Naive thymus-derived CD8-positive, alpha-beta T cell (primary cell): ENCODE data around the gene ATP2A3. TPM values are rescaled to one million over a fixed set of nuclear protein-coding genes. Genes with fewer than 3 reads are reported as not detected.

Experiments used
- ATAC-seq, 2 donors: fragments of 150-1000 bp; cut with Tn5 transposase in 1 of 2; sonication (Bioruptor Pico), chemical (Tn5 transposase) in 1 of 2; 1 replicate in 1 of 2; 2 replicates in 1 of 2; pipeline ENCODE4 v1.10.0; 2021; ENCODE audit warnings: mild to moderate bottlenecking in 2 of 2, moderate library complexity in 2 of 2
- POLR2A ChIA-PET: fragments of 350-600 bp; sonication (Branson Sonifier 250); formaldehyde crosslinking; loops from one replicate; lab custom pipeline; 2021; ENCODE audit warnings: antibody characterized with exemption; lab: Charles Lee
- DNase-seq, 10 donors: peaks; one replicate each; pipeline versions ENCODE4 v3.0.0 to v3.0.0-alpha.2; 2020 to 2022
- H3K27ac Mint-ChIP-seq, 10 donors: one replicate each; pipeline ENCODE4 v1.8.0; 2020 to 2022; ENCODE audit warnings: mild to moderate bottlenecking in 10 of 10, mixed read lengths in 10 of 10, moderate library complexity in 4 of 10, inconsistent platforms in 1 of 10
- H3K27me3 Mint-ChIP-seq, 5 donors: one replicate each; pipeline ENCODE4 v1.8.0; 2021 to 2022; ENCODE audit warnings: mixed read lengths in 5 of 5
- H3K36me3 Mint-ChIP-seq, 3 donors: one replicate each; pipeline ENCODE4 v1.8.0; 2020 to 2022; ENCODE audit warnings: mixed read lengths in 3 of 3, mild to moderate bottlenecking in 2 of 3, inconsistent platforms in 1 of 3
- H3K4me1 Mint-ChIP-seq, 4 donors: one replicate each; pipeline ENCODE4 v1.8.0; 2021 to 2022; ENCODE audit warnings: mixed read lengths in 4 of 4
- H3K4me3 Mint-ChIP-seq, 10 donors: one replicate each; pipeline ENCODE4 v1.8.0; 2020 to 2022; ENCODE audit warnings: mild to moderate bottlenecking in 10 of 10, mixed read lengths in 10 of 10, moderate library complexity in 6 of 10, inconsistent platforms in 1 of 10
- H3K9me3 Mint-ChIP-seq, 9 donors: one replicate each; pipeline ENCODE4 v1.8.0; 2020 to 2022; ENCODE audit warnings: mixed read lengths in 9 of 9, mild to moderate bottlenecking in 3 of 9, inconsistent platforms in 1 of 9, moderate library complexity in 1 of 9
- polyA plus RNA-seq, 3 donors: library from polyadenylated mRNA; unstranded; fragments of 300-500 nt; fragmentation: Illumina TruSeq; gene quantifications; one replicate each; pipeline ENCODE4 v1.2.3, GENCODE V29; 2021
- total RNA-seq, 8 experiments: library from RNA in 2 of 8; stranded (reverse) in 2 of 8; gene quantifications; one replicate each; pipeline ENCODE4 v1.2.3 and lab custom pipeline; 2021 to 2026

Gene ATP2A3
- total and polyA plus RNA-seq, 5 experiments from 2014 or later = 37.4 to 144 (median 71.3) TPM

DNA sequence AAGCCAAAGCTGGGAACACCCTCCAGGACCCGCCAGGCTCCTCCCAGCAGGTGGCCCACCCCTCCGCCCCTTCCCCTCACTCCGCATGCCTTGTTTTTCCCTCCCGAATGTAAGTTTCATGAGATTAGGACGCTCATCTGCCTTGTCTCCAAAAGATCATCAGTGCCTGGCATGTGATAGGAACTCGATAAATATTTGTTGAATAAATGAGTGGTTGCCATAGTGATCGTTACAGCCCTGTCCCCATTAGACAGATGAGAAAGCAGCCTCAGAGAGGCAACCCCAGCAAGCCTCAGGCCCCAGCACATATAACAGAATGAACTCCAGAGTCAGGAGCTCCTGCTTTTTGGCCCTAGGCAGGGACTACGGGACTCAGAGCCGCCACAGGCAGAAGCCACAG lies 76.4 kb downstream of the ATP2A3 start:
- H3K4me3 Mint-ChIP-seq = peak overlapping the region in 7 of 10 donors; percentile 3 to 88 (median 46)

DNA sequence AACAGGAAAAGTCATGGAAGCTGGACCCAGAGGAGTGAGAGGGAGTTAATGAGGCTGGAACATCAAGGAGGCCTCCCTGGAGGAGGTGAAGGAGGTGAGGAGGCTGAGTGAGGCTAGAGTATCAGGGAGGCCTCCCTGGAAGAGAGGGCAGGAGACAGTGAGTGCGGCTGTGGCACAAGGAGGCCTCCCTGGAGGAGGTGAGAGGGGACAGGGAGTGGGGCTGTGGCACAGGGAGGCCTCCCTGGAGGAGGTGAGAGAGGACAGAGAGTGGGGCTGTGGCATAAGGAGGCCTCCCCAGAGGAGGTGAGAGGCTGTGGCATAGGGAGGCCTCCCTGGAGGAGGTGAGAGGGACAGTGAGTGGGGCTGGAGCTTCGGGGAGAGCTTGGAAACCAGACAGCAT lies 76.8 kb downstream of the ATP2A3 start:
- POLR2A ChIA-PET = no interaction called here
- Mint-ChIP-seq H3K36me3 (peaks cover 0 to 12% (median 3%) of the 10 kb centered on the region in 3 donors), H3K4me3 (peak overlapping the region in 9 of 10 donors; percentile 55 to 88 (median 68)), H3K27me3 (no peaks in the 10 kb centered on the region), H3K9me3 (no peaks in the 10 kb centered on the region), H3K27ac (peak overlapping the region; percentile 17 to 97 (median 90)), H3K4me1 (peaks cover 27 to 50% (median 49%) of the 10 kb centered on the region in 4 donors)
- DNase-seq (no peak), ATAC-seq (no peak)

More for the DNA sequence above, 76.4 kb downstream of the ATP2A3 start:
- no peaks in the 10 kb centered on the region for H3K27me3 Mint-ChIP-seq
- DNase-seq = no peak
- peak overlapping the region in 7 of 10 donors; percentile 68 to 97 (median 83) for H3K27ac Mint-ChIP-seq
- peaks cover 27 to 50% (median 49%) of the 10 kb centered on the region in 4 donors for H3K4me1 Mint-ChIP-seq
- no peak for ATAC-seq
- peaks cover 0 to 11% (median 3%) of the 10 kb centered on the region in 3 donors for H3K36me3 Mint-ChIP-seq
- no peaks in the 10 kb centered on the region for H3K9me3 Mint-ChIP-seq
- POLR2A ChIA-PET = no interaction called here

DNA sequence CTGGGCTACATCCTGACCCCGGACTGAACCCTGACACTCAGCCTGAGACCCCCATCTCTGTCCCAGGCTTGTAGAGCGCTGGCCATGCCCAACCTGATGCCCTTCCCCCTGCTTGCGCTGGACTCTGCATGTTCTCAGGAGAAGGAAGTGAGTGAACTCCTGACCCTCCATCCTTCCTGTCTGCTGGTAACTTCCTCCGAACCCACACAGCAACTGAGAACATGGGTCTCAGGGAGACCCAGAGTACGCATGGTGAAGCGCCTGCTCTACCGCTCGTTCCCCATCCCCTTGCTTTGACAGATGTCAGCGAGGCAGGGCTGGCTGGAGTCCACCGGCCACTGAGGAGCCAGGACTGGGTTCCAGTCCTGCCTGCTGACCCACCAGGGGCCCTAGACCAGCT lies 77.5 kb downstream of the ATP2A3 start:
- Mint-ChIP-seq H3K27me3 (no peaks in the 10 kb centered on the region), H3K36me3 (peaks cover 0 to 12% (median 3%) of the 10 kb centered on the region in 3 donors), H3K9me3 (no peaks in the 10 kb centered on the region), H3K4me3 (peak overlapping the region in 9 of 10 donors; percentile 55 to 88 (median 68)), H3K27ac (peak overlapping the region; percentile 71 to 97 (median 90)), H3K4me1 (peaks cover 26 to 46% (median 44%) of the 10 kb centered on the region in 4 donors)
- peak; percentile 64 to 79 for ATAC-seq
- peak in 2 of 10 donors; percentile 21 to 54 for DNase-seq
- POLR2A ChIA-PET = no interaction called here

DNA sequence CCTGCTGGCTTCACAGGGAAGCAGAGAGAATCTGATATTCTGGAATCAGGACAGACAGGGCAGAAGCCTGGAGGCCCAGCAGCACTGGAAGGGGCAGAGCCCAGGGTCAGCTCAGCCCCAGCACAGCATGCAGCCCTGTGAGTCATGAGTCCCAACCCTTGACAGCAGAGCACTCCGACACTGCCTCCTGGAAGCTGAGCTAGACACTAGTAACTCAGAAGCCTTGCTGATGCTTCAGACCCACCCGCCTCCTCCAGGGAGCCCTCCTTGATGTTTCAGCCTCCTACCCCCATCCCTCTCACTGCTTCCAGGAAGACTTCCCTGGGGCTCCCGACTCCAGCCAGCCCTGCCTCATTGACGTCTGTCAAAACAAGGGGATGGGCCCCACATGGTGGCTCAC lies 78.3 kb downstream of the ATP2A3 start:
- Mint-ChIP-seq H3K4me1 (peaks cover 22 to 38% (median 36%) of the 10 kb centered on the region in 4 donors), H3K36me3 (peaks cover 0 to 16% (median 3%) of the 10 kb centered on the region in 3 donors), H3K4me3 (peak overlapping the region in 3 of 10 donors; percentile 26 to 88 (median 65)), H3K27ac (peak overlapping the region in 6 of 10 donors; percentile 56 to 97 (median 70)), H3K27me3 (no peaks in the 10 kb centered on the region), H3K9me3 (no peaks in the 10 kb centered on the region)
- ATAC-seq (no peak), DNase-seq (peak in 1 of 10 donors; percentile 41)
- POLR2A ChIA-PET = no interaction called here

DNA sequence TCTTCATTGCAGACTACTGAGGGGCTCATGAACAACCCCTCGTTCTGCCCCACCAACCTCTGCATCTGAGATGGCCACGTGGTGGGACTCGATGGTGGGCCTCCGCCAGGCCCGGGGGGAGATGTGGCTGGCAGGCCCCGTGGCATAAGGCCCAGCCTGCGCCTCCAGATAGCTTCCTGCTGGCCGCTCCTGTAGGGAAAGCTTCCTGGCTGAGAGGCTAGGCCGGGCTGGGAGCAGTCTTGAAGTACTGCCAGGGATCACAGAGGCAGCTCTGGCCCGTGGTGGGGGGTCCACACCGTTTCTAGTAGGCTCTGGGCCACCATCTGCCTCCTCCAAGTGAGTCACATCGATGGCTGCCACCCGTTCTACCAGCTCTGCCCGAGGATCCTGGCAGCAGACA lies 79.0 kb downstream of the ATP2A3 start:
- Mint-ChIP-seq H3K36me3 (peaks cover 0 to 16% (median 3%) of the 10 kb centered on the region in 3 donors), H3K9me3 (no peaks in the 10 kb centered on the region), H3K4me1 (peaks cover 22 to 32% (median 29%) of the 10 kb centered on the region in 4 donors), H3K4me3 (no peak overlapping the region), H3K27me3 (no peaks in the 10 kb centered on the region), H3K27ac (peak overlapping the region in 1 of 10 donors; percentile 33)
- POLR2A ChIA-PET = no interaction called here
- DNase-seq (no peak), ATAC-seq (no peak)

DNA sequence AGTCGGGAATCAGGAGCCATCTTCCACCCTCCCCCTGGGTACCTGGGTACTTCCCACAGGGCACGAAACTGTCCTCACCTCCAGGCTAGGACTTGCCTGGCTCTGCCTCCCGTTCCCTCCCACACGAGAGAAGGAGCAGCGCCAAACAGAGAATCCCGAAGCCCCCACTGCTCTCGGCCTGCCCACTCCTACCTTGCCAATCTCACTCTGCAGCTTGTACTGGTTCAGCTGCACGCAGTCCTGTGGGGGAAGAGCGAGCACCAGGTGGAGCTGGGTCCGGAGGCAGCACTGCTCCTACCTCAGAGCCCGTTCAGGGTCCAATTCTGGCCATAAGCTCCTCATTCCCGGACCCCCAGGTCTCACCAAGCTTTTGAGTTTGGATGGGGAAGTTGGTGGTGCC lies 80.0 kb downstream of the ATP2A3 start:
- H3K27ac Mint-ChIP-seq = no peak overlapping the region
- no peaks in the 10 kb centered on the region for H3K27me3 Mint-ChIP-seq
- no peak for ATAC-seq
- H3K4me1 Mint-ChIP-seq = peaks cover 26 to 28% (median 27%) of the 10 kb centered on the region in 4 donors
- DNase-seq = peak in 1 of 10 donors; percentile 54
- peaks cover 0 to 20% (median 3%) of the 10 kb centered on the region in 3 donors for H3K36me3 Mint-ChIP-seq
- H3K9me3 Mint-ChIP-seq = no peaks in the 10 kb centered on the region
- no peak overlapping the region for H3K4me3 Mint-ChIP-seq
- POLR2A ChIA-PET = interaction anchor here (0.5 to 0.8 kb wide), 2 partner anchors 119 to 146 kb away, joined by 3 read pairs; no protein-coding TSS in a partner anchor

DNA sequence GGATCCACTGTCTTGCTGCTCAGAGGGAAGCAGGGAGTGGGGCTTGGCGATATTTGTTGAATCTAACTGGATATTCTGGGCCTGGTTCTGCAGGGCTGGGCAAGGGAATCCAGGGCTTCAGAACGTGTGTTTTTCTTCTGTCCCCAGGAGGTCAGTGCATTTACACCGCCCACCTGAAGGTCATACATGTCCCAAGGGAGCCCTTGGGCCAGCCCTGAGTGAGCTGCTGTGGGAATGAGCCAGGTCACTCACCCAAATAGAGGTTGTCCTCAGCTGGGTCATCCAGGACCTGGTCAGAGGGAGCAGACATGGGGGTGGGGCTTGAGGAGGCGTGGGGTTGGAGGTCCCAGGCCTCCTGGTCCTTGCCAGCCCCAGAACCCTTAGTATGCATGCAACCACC lies 82.0 kb downstream of the ATP2A3 start:
- Mint-ChIP-seq H3K36me3 (peaks cover 0 to 27% (median 3%) of the 10 kb centered on the region in 3 donors), H3K9me3 (no peaks in the 10 kb centered on the region), H3K4me3 (no peak overlapping the region), H3K27me3 (no peaks in the 10 kb centered on the region), H3K4me1 (peaks cover 13 to 23% (median 14%) of the 10 kb centered on the region in 4 donors), H3K27ac (no peak overlapping the region)
- POLR2A ChIA-PET = no interaction called here
- no peak for ATAC-seq
- DNase-seq = no peak

DNA sequence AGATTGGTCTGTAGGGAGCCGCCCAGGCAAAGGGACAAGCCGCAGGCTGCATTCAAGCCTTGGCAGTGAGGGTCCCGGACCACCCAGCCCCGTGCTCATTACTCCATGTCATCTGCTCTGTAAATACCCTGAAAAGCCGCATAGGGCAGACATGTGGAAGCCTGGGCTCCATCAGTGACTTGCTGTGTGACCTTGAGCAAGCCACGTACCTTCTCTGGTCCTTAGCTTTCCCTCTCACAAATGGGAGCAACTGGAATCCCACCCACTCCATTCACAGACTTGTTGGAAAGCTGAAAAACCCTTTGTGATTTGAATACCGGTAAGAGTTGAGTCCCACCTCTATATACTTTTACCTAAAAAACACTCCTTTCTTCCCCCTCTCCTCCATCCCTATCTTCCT lies 83.3 kb downstream of the ATP2A3 start:
- Mint-ChIP-seq H3K27me3 (no peaks in the 10 kb centered on the region), H3K27ac (no peak overlapping the region), H3K36me3 (peaks cover 0 to 35% (median 4%) of the 10 kb centered on the region in 3 donors), H3K4me3 (no peak overlapping the region), H3K9me3 (no peaks in the 10 kb centered on the region), H3K4me1 (peaks cover 0 to 11% (median under 1%) of the 10 kb centered on the region in 4 donors)
- no peak for DNase-seq
- POLR2A ChIA-PET = no interaction called here
- no peak for ATAC-seq

DNA sequence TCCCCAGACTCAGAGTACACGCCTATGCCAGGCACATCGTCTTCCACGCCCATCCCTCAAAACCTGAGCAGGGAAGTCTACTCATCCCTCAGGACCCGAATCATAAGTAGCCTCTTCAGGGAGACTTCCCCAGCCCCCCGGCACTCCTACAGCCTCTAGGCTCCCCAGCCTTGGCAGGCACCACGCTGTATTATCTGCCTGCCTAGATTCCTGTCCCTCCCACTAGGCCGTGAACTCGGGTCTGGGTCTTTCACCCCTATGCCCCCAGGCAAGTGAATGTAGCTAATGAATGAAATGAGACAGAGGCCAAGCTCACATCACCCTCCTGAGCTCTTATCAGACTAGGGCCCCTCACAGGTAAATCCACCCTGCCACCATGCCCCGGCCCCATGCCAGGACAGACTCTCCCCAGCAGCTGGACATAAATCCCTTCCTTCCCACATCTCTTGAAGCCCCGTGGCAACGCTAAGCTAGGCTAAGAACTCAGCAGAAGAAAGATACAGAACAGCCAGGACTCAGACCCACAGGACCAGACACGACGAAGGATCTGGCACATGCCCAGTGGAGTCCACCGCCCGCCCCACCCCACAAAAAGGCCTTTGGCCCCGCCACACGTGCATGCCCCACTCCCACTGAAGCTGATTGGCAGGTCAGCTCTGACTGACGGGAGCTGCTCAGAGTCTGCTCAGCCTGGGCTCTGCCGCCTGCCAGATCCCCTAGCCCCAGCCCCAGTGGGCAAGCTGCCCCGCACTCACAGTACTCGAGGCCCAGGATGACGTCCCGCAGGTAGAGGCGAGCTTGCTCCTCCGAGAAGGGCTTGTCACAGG lies 84.4 kb downstream of the ATP2A3 start:
- no peaks in the 10 kb centered on the region for H3K9me3 Mint-ChIP-seq
- peaks cover 0 to 39% (median 7%) of the 10 kb centered on the region in 3 donors for H3K36me3 Mint-ChIP-seq
- no peak overlapping the region for H3K4me3 Mint-ChIP-seq
- peaks cover 0 to 11% (median 0%) of the 10 kb centered on the region in 4 donors for H3K4me1 Mint-ChIP-seq
- POLR2A ChIA-PET = no interaction called here
- peak overlapping the region in 3 of 10 donors; percentile 47 to 73 (median 56) for H3K27ac Mint-ChIP-seq
- ATAC-seq (no peak), DNase-seq (no peak)
- H3K27me3 Mint-ChIP-seq = no peaks in the 10 kb centered on the region

DNA sequence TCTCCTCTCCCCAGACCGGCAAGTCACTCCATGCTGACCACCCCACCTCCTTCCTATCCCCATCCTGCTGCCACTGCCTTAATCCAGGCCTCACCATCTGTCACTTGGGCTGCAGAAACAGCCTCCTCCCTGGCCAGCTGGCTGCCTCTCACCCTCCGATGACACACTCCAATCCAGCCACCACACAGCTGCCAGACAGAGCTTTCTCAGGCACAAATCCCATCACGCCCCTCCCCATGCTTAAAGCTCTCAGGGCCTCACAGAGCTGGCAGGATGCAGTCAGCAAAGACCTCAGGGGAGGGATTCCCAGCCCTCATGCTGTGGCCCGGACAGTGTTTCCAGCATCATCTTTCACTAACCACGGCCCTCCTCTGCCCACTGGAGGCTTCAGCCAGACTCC lies 85.1 kb downstream of the ATP2A3 start:
- DNase-seq = no peak
- Mint-ChIP-seq H3K4me3 (no peak overlapping the region), H3K27ac (peak overlapping the region in 4 of 10 donors; percentile 31 to 63 (median 52)), H3K9me3 (no peaks in the 10 kb centered on the region), H3K36me3 (peaks cover 0 to 38% (median 5%) of the 10 kb centered on the region in 3 donors), H3K4me1 (peaks cover 0 to 11% (median 0%) of the 10 kb centered on the region in 4 donors), H3K27me3 (no peaks in the 10 kb centered on the region)
- ATAC-seq = no peak
- POLR2A ChIA-PET = interaction anchor here (1.9 kb wide), 1 partner anchor 10 kb away, joined by 7 read pairs; no protein-coding TSS in a partner anchor

DNA sequence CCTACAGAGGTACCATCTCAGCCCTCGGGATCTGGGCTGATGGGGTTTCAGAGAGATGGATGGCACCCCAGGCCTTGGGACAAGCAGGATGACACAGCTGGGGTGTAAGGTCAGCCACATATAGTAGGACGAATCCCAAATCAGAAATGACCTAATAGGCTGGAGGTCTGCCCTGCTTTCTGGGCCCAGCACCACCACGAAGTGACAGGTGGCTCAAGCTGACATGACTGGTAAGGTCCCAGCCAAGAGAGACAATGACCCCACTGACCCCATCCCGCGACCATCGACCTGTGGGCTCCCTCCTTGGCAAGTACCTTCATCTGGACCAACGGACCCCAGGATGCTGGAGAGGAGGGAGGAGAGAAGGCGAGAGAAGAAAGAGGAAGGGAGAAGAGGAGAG lies 87.0 kb downstream of the ATP2A3 start:
- H3K27ac Mint-ChIP-seq = no peak overlapping the region
- ATAC-seq = no peak
- H3K27me3 Mint-ChIP-seq = no peaks in the 10 kb centered on the region

DNA sequence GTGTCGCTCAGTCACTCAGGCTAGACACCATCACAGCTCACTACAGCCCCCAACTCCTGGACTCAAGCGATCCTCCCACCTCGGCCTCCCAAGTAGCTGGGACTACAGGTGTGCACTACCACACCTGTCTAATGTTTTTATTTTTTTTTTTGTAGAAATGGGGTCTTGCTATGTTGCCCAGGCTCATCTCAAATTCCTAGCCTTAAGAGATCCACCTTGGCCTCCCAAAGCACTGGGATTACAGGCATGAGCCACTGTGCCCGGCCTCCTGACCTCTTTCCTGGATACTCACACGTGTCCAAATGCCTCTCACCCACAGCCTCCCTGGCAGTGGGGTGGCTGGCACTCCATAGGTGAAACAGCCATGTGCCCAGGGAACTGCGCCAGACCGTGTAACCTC lies 88.9 kb downstream of the ATP2A3 start:
- no peak overlapping the region for H3K27ac Mint-ChIP-seq
- no peaks in the 10 kb centered on the region for H3K9me3 Mint-ChIP-seq
- POLR2A ChIA-PET = no interaction called here
- no peak for DNase-seq
- peaks cover 0 to 55% (median 5%) of the 10 kb centered on the region in 3 donors for H3K36me3 Mint-ChIP-seq
- H3K4me3 Mint-ChIP-seq = no peak overlapping the region
- ATAC-seq = no peak
- H3K27me3 Mint-ChIP-seq = no peaks in the 10 kb centered on the region
- peaks cover 5 to 11% (median 7%) of the 10 kb centered on the region in 4 donors for H3K4me1 Mint-ChIP-seq

More for the DNA sequence above, 87.0 kb downstream of the ATP2A3 start:
- POLR2A ChIA-PET = interaction anchor here (1.9 kb wide), 1 partner anchor 12 kb away, joined by 7 read pairs; no protein-coding TSS in a partner anchor
- Mint-ChIP-seq H3K4me3 (peak overlapping the region in 1 of 10 donors; percentile 29), H3K36me3 (peaks cover 0 to 49% (median 5%) of the 10 kb centered on the region in 3 donors), H3K4me1 (peaks cover 0 to 14% (median 0%) of the 10 kb centered on the region in 4 donors), H3K9me3 (no peaks in the 10 kb centered on the region)
- DNase-seq = no peak
